Omental fat pad (tissue), 4 donors: ENCODE data around the gene TMEM212. TPM values are rescaled to one million over a fixed set of nuclear protein-coding genes. Genes with fewer than 3 reads are reported as not detected.

Experiments
- ATAC-seq: fragments of 150-250 bp; one replicate; pipeline ENCODE4 v1.9.1; 2016; ENCODE audit warnings: mild to moderate bottlenecking, moderate library complexity; ENCODE audit not compliant: low FRiP score
- DNase-seq: peaks from one replicate; pipeline ENCODE4 v3.0.0-alpha.2; 2019; ENCODE audit warnings: low spot score
- CTCF ChIP-seq, 3 donors: fragments of 450-650 bp; IDR thresholded peaks; one replicate each; pipeline ENCODE4 v1.5.1; 2016 to 2017; ENCODE audit warnings: antibody characterized with exemption in 3 of 3, mild to moderate bottlenecking in 3 of 3, moderate library complexity in 2 of 3
- total RNA-seq, 4 donors: library from RNA; depleted of rRNA; stranded (reverse); fragments of >200 nt; gene quantifications; one replicate each; pipeline ENCODE4 v1.1.0, GENCODE V29; 2016

The TMEM212 gene
- total RNA-seq, 4 donors from 2014 or later = not detected

GRCh38 chr3:171875923-171876412, 32.8 kb downstream of the TMEM212 start:
- DNase-seq (no peak), ATAC-seq (peak; percentile 39)
- no peak for TF ChIP-seq CTCF (IDR thresholded peaks at IDR 0.05)

GRCh38 chr3:171876680-171877147, 33.6 kb downstream of the TMEM212 start:
- ATAC-seq (peak; percentile 74), DNase-seq (no peak)
- TF ChIP-seq CTCF (IDR thresholded peaks at IDR 0.05) = no peak

DNA sequence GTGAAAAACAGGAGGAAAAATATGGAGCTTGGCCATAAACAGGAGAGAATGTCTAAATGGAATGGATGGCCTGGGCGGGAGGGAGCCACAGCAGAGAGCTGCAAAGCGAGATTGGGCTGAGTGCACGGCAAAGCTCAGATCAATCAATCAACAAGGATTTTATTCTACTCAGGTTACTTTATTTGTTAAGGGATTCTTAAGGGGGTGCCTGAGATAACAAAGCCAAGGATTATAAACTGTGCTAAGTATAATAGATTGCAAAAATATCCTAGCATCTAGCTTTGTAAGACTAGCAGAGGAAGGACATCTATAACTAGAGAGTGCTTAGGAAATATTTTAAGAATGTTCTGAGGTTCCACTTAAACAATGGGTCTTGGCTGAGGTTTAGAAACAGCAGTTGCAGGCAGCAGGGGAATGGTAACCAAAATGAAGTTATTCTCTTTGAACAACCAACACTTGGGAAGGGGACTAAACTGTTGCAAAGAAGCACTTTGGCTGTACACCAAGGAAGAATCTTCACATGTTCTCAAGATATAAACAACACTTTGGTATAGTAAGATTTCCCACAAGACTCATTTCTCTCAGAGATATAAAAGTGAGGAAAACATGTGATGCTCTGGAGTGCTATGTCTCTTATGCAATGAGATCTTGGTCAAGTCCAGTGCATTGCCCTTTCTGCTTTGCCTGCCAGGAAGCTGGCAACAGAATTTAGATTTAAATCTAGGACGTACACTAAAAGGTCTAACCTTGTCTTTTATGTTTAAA, 35.5 kb downstream of the TMEM212 start:
- DNase-seq (no peak), ATAC-seq (peak; percentile 11)
- no peak for TF ChIP-seq CTCF (IDR thresholded peaks at IDR 0.05)

DNA sequence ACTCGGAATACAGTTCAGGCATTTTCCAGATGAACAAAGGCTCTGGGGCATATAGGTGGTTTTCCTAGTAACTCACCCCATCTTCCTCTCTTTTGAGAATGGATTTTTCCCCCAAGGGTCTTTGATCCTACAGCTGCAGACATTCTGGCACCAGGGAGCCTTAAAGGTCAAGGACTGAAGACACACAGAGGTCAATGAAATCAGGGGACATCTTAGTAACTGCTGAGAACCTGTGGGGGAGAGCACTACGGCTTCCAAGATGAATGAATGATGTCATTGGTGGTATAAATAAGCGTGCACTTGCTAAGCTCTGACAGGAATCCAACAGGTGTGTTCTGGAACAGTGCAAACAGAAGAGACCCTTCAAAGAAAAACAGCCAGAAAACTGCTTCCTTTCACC, 36.3 kb downstream of the TMEM212 start:
- ATAC-seq = no peak
- TF ChIP-seq CTCF (IDR thresholded peaks at IDR 0.05) = no peak
- DNase-seq = no peak

DNA sequence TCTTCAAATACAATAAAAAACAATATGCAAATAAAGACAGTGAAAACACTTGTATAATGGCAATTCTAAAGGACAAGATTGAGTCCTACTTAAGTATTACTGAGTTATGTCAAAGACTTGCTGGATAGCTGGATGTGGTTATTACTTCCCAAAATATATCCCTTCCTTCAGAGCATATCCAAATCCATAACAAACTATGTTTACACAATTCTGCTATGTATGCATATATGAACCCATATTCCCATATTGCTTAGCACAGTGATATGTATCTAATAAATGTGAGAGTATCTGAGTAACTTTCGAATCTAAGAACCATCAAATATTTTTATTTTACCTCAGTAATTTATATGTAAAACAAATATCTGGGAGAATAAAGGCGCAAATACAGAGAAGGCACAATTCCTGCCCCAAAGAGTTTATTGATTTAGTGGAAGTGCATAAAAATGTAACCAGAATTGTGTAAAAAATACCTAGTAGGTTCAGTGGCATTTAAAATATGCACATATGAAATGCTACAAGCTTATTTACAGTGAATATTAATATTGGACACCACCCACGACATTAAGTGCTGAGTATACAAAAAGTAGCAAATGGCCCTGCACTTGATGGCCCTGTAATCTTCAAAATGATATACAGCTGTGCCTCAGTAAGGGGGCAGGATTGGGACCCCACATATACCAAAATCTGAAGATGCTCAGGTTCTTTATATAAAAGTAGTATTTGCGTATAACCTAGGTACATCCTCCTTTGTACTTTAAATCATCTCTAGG, 37.1 kb downstream of the TMEM212 start:
- DNase-seq (no peak), ATAC-seq (no peak)
- no peak for TF ChIP-seq CTCF (IDR thresholded peaks at IDR 0.05)

DNA sequence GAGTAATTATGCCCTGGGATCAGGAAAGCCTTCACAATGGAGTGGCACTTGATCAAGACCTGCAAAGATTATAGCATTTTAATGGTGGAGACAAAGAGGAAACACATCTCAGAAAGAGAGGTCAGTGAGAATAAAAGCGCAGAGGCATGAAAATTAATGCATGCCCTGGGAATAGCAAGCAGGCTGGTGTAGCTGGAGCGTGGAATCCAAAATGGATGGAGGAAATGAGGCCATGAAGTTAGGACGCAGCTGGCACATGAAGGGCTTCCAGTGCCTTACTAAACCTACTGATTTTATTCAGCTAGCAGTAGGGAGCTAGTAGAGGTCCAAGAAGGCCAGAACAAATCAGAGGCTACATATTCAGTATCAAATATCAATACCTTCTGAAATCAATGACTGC, 38.1 kb downstream of the TMEM212 start:
- ATAC-seq (no peak), DNase-seq (no peak)
- no peak for TF ChIP-seq CTCF (IDR thresholded peaks at IDR 0.05)
